IMR-90 (cell line): ENCODE measurements around the gene CNPY1. TPM values are rescaled to one million over a fixed set of nuclear protein-coding genes. Genes with fewer than 3 reads are reported as not detected.

Source experiments
- ATAC-seq: fragments of 200-7000 bp; cut with Tn5 transposase; 2 replicates; pipeline ENCODE4 v1.9.1; 2020; ENCODE audit warnings: low read depth, mild to moderate bottlenecking, moderate library complexity
- BruUV-seq: library from RNA; stranded (reverse); fragments of 400-500 nt; replicated peaks from 2 replicates; lab custom pipeline; 2021; lab: Mats Ljungman, UMichigan
- CTCF ChIA-PET: fragments of 300-600 bp; formaldehyde crosslinking; extraction: SDS; loops from one replicate; lab custom pipeline; 2021; ENCODE audit warnings: antibody characterized with exemption; lab: Yijun Ruan, JAX
- POLR2A ChIA-PET: fragments of 300-600 bp; sonication (Branson Sonifier 250); formaldehyde crosslinking; loops from one replicate; lab custom pipeline; 2022; ENCODE audit warnings: antibody characterized with exemption; ENCODE audit not compliant: unreplicated experiment; lab: Charles Lee
- DNase-seq: peaks from one replicate; pipeline ENCODE4 v3.0.0; 2013
- H2AFZ ChIP-seq: replicated peaks from 2 replicates; pipeline ENCODE3; 2013; ENCODE audit warnings: low read length, mild to moderate bottlenecking; ENCODE audit not compliant: poor library complexity
- H2AK5ac ChIP-seq: 2 replicates; pipeline ENCODE4 v1.6.1; 2013; ENCODE audit warnings: low read depth, low read length, inconsistent platforms
- H2AK9ac ChIP-seq: replicated peaks from 2 replicates; pipeline ENCODE3; 2013; ENCODE audit warnings: mild to moderate bottlenecking, low read depth, low read length, moderate library complexity; ENCODE audit not compliant: poor library complexity
- H2BK120ac ChIP-seq: 2 replicates; pipeline ENCODE4 v1.6.1; 2013; ENCODE audit warnings: low read depth, low read length, inconsistent platforms
- H2BK15ac ChIP-seq: 3 replicates; pipeline ENCODE4 v1.6.1; 2013; ENCODE audit warnings: low read depth, low read length, inconsistent platforms
- H2BK20ac ChIP-seq: 2 replicates; pipeline ENCODE4 v1.6.1; 2013; ENCODE audit warnings: low read depth, mild to moderate bottlenecking, inconsistent platforms, low read length, moderate library complexity
- H2BK5ac ChIP-seq: 2 replicates; pipeline ENCODE4 v1.6.1; 2013; ENCODE audit warnings: mild to moderate bottlenecking, low read depth, low read length, inconsistent platforms; ENCODE audit not compliant: poor library complexity, severe bottlenecking
- H3K14ac ChIP-seq: replicated peaks from 2 replicates; pipeline ENCODE4 v1.6.1; 2013; ENCODE audit warnings: low read depth, low read length, inconsistent platforms
- H3K18ac ChIP-seq: 2 replicates; pipeline ENCODE4 v1.6.1; 2013; ENCODE audit warnings: low read depth, low read length, control low read depth
- H3K23ac ChIP-seq: 2 replicates; pipeline ENCODE4 v1.6.1; 2013; ENCODE audit warnings: low read depth, low read length, inconsistent platforms
- H3K27ac ChIP-seq: 2 replicates; pipeline ENCODE4 v1.5.1; 2013; ENCODE audit warnings: mild to moderate bottlenecking, control low read depth, low read length; ENCODE audit not compliant: insufficient read depth
- H3K27me3 ChIP-seq: 2 replicates; pipeline ENCODE4 v1.6.1; 2013; ENCODE audit warnings: low read length; ENCODE audit not compliant: control insufficient read depth, insufficient read depth
- H3K36me3 ChIP-seq: 2 replicates; pipeline ENCODE4 v1.6.1; 2013; ENCODE audit warnings: low read length, mixed read lengths; ENCODE audit not compliant: control insufficient read depth, insufficient read depth
- H3K4ac ChIP-seq: 2 replicates; pipeline ENCODE4 v1.6.1; 2013; ENCODE audit warnings: low read depth, low read length, inconsistent platforms
- H3K4me1 ChIP-seq: 2 replicates; pipeline ENCODE4 v1.6.1; 2013; ENCODE audit warnings: low read length, mixed read lengths; ENCODE audit not compliant: control insufficient read depth, insufficient read depth
- H3K4me2 ChIP-seq: 2 replicates; pipeline ENCODE4 v1.6.1; 2013; ENCODE audit warnings: low read depth, mild to moderate bottlenecking, control low read depth, low read length, moderate library complexity
- H3K4me3 ChIP-seq: 2 replicates; pipeline ENCODE4 v1.5.1; 2013; ENCODE audit warnings: low read depth, mild to moderate bottlenecking, control low read depth, low read length, moderate library complexity; ENCODE audit not compliant: insufficient read depth
- H3K56ac ChIP-seq: 2 replicates; pipeline ENCODE4 v1.6.1; 2013; ENCODE audit warnings: low read length, inconsistent platforms; ENCODE audit not compliant: insufficient read depth; ENCODE audit errors: extremely low read depth
- H3K79me1 ChIP-seq, 2 experiments: 2 replicates each; pipeline ENCODE4 v1.6.1; 2013; ENCODE audit warnings: low read length in 2 of 2, inconsistent platforms in 1 of 2, low read depth in 1 of 2
- H3K9ac ChIP-seq: 2 replicates; pipeline ENCODE4 v1.6.1; 2013; ENCODE audit warnings: low read depth, low read length, control low read depth
- H3K9me1 ChIP-seq: 2 replicates; pipeline ENCODE4 v1.6.1; 2013; ENCODE audit warnings: low read length, inconsistent platforms; ENCODE audit not compliant: insufficient read depth
- H3K9me3 ChIP-seq: 2 replicates; pipeline ENCODE4 v1.6.1; 2013; ENCODE audit warnings: low read length; ENCODE audit not compliant: control insufficient read depth, insufficient read depth
- H4K20me1 ChIP-seq: 2 replicates; pipeline ENCODE4 v1.6.1; 2013; ENCODE audit warnings: low read length, inconsistent platforms; ENCODE audit not compliant: insufficient read depth
- H4K5ac ChIP-seq: 2 replicates; pipeline ENCODE4 v1.6.1; 2013; ENCODE audit warnings: mild to moderate bottlenecking, low read depth, low read length, control low read depth
- H4K8ac ChIP-seq, 2 experiments: 2 replicates each; pipeline ENCODE4 v1.6.1; 2013; ENCODE audit warnings: low read depth in 2 of 2, low read length in 2 of 2, control low read depth in 1 of 2, inconsistent platforms in 1 of 2
- H4K91ac ChIP-seq: 2 replicates; pipeline ENCODE4 v1.6.1; 2013; ENCODE audit warnings: low read depth, low read length, inconsistent platforms; ENCODE audit not compliant: insufficient read depth
- BHLHE40 ChIP-seq: fragments of 150-350 bp; IDR thresholded peaks from 2 replicates; pipeline ENCODE4 v1.6.1; 2016; ENCODE audit warnings: mild to moderate bottlenecking, low read depth, low read length
- CEBPB ChIP-seq: IDR thresholded peaks from 2 replicates; pipeline ENCODE4 v1.6.1; 2012; ENCODE audit warnings: low read depth, low read length, improper control_type of control experiment
- CHD1 ChIP-seq: IDR thresholded peaks from 2 replicates; pipeline ENCODE4 v1.6.1; 2012; ENCODE audit warnings: low read depth, low read length, improper control_type of control experiment
- FOS ChIP-seq: fragments of 150-350 bp; IDR thresholded peaks from 2 replicates; pipeline ENCODE4 v1.6.1; 2016; ENCODE audit warnings: low read depth, low read length
- MAFK ChIP-seq: IDR thresholded peaks from 2 replicates; pipeline ENCODE4 v1.6.1; 2012; ENCODE audit warnings: low read depth, low read length, improper control_type of control experiment
- MAZ ChIP-seq: IDR thresholded peaks from 2 replicates; pipeline ENCODE4 v1.6.1; 2012; ENCODE audit warnings: low read depth, mild to moderate bottlenecking, low read length, improper control_type of control experiment, moderate library complexity, borderline replicate concordance
- MXI1 ChIP-seq: IDR thresholded peaks from 2 replicates; pipeline ENCODE4 v1.6.1; 2012; ENCODE audit warnings: low read depth, mild to moderate bottlenecking, low read length, moderate library complexity, borderline replicate concordance
- NFE2L2 ChIP-seq: fragments of 150-350 bp; IDR thresholded peaks from 2 replicates; pipeline ENCODE4 v1.6.1; 2016; ENCODE audit warnings: low read depth, mild to moderate bottlenecking, low read length
- RAD21 ChIP-seq: IDR thresholded peaks from 2 replicates; pipeline ENCODE4 v1.6.1; 2012; ENCODE audit warnings: low read length, improper control_type of control experiment
- RCOR1 ChIP-seq: IDR thresholded peaks from 2 replicates; pipeline ENCODE4 v1.6.1; 2012; ENCODE audit warnings: mild to moderate bottlenecking, low read length, improper control_type of control experiment; ENCODE audit not compliant: insufficient replicate concordance
- RFX5 ChIP-seq: IDR thresholded peaks from 2 replicates; pipeline ENCODE4 v1.8.0; 2012; ENCODE audit warnings: low read depth, mild to moderate bottlenecking, low read length, moderate library complexity
- SMC3 ChIP-seq: fragments of 150-350 bp; IDR thresholded peaks from 2 replicates; pipeline ENCODE4 v1.6.1; 2016; ENCODE audit warnings: low read depth, mild to moderate bottlenecking, antibody characterized with exemption, low read length, moderate library complexity
- WGBS, 2 experiments: methylation state at CpG; one replicate each; pipeline versions ENCODE4 v1.1.5 to v1.1.7; 2013; ENCODE audit warnings: missing lambda C conversion rate in 2 of 2; ENCODE audit not compliant: insufficient read length in 1 of 2; ENCODE audit errors: extremely low coverage in 2 of 2; 5-methylcytosine and 5-hydroxymethylcytosine counted together
- dilution Hi-C: fragments of 300-500 bp; cut with HindIII; formaldehyde crosslinking; loops from one replicate; pipeline ENCODE4 v1.14.3; 2018; ENCODE audit warnings: low sequenced_read_pairs; ENCODE audit not compliant: unreplicated experiment
- in situ Hi-C: fragments of 300-500 bp; cut with MboI; formaldehyde crosslinking; loops from 3 replicates; pipeline ENCODE4 v1.14.3; 2019; ENCODE audit warnings: low sequenced_read_pairs, inconsistent platforms, mixed read lengths
- intact Hi-C: fragments of 100-400 bp; cut with micrococcal nuclease; formaldehyde crosslinking; loops from 2 replicates; pipeline ENCODE4 v1.10.0; 2022
- polyA plus RNA-seq, 3 experiments: library from polyadenylated mRNA; depleted of rRNA; stranded (reverse); fragments of >200 nt; gene quantifications; 2 replicates each; pipeline ENCODE4 v1.2.3, GENCODE V29; 2012; ENCODE audit warnings: low replicate concordance in 1 of 3
- total RNA-seq: library from RNA; depleted of rRNA; stranded (reverse); fragments of >200 nt; gene quantifications from 2 replicates; pipeline ENCODE4 v1.2.3, GENCODE V29; 2012
- TF ChIP-seq, protein P1 (sequence below): conservative IDR thresholded peaks from 2 replicates; pipeline ENCODE4 v1.5.1; 2012; ENCODE audit warnings: mild to moderate bottlenecking, low read depth, low read length, improper control_type of control experiment
- TF ChIP-seq, protein P2 (sequence below): fragments of 150-350 bp; IDR thresholded peaks from 2 replicates; pipeline ENCODE4 v1.6.1; 2017; ENCODE audit warnings: mild to moderate bottlenecking, antibody characterized with exemption, low read length, low read depth

Gene CNPY1
- total and polyA plus RNA-seq, 2 of the 4 experiments (the other 2 are of a cell fraction): not detected

DNA sequence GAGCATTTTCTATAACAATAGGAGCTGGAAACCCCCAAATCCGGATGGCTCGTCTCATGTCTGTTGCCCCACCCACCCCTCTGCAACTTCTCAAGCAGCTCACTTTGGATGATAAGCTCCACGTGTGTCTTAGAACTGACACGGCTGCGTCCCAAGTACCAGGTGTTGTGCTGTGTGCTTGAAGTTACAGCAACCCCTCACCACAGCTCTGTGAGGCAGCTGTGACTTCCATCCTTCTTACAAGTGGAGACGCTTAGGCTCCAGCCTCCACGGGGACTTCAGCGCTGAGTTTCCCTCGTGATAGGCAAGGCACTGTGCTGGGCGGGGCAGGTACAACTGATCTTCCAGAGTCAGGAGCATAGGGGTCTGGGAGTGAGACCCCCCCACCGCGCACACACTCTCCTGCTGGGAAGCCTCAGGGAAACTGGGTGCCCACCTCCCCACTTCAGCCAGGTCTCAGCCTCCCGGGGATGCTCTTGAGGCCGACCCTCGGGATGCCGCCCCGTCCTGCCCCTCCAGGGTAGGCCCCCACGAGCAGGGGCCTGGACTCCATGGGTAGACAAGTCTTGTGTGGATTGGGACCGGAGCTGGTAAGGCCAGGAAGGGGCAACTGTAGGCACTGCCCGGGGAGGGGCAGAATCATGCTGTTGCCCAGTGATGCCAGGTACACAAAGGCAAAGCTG, 57.1 kb downstream of the CNPY1 start:
- Histone ChIP-seq H2BK20ac (no peak overlapping the region), H4K5ac (no peak overlapping the region), H3K18ac (no peak overlapping the region), H3K56ac (no peak overlapping the region), H3K23ac (no peak overlapping the region), H3K9me1 (no peaks in the 10 kb centered on the region), H2BK15ac (no peak overlapping the region), H2BK120ac (no peak overlapping the region), H3K27me3 (peaks cover 3% of the 10 kb centered on the region; the same call in 1 of the 2 replicates), H2BK5ac (no peak overlapping the region), H3K4me3 (no peak overlapping the region), H3K4ac (no peak overlapping the region), H3K36me3 (no peaks in the 10 kb centered on the region), H3K79me1 (no peaks in the 10 kb centered on the region), H4K20me1 (no peaks in the 10 kb centered on the region), H4K8ac (no peak overlapping the region), H4K91ac (no peak overlapping the region), H3K9me3 (no peaks in the 10 kb centered on the region), H3K4me1 (no peaks in the 10 kb centered on the region), H3K9ac (no peak overlapping the region), H2AFZ (no peak overlapping the region), H3K27ac (no peak overlapping the region), H3K4me2 (no peak overlapping the region), H3K14ac (no peak overlapping the region), H2AK5ac (no peak overlapping the region), H2AK9ac (no peak overlapping the region)
- no TSS peak for BruUV-seq
- ChIA-PET POLR2A (no interaction called here), CTCF (no interaction called here)
- intact Hi-C loops (no loop called here), dilution Hi-C loops (no loop called here), in situ Hi-C loops (no loop called here)
- TF ChIP-seq, protein P1, sequence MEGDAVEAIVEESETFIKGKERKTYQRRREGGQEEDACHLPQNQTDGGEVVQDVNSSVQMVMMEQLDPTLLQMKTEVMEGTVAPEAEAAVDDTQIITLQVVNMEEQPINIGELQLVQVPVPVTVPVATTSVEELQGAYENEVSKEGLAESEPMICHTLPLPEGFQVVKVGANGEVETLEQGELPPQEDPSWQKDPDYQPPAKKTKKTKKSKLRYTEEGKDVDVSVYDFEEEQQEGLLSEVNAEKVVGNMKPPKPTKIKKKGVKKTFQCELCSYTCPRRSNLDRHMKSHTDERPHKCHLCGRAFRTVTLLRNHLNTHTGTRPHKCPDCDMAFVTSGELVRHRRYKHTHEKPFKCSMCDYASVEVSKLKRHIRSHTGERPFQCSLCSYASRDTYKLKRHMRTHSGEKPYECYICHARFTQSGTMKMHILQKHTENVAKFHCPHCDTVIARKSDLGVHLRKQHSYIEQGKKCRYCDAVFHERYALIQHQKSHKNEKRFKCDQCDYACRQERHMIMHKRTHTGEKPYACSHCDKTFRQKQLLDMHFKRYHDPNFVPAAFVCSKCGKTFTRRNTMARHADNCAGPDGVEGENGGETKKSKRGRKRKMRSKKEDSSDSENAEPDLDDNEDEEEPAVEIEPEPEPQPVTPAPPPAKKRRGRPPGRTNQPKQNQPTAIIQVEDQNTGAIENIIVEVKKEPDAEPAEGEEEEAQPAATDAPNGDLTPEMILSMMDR: no peak
- TF ChIP-seq FOS (no peak), RAD21 (no peak), MAZ (no peak), MAFK (no peak), CHD1 (no peak), SMC3 (no peak), NFE2L2 (no peak), CEBPB (no peak), MXI1 (no peak), BHLHE40 (no peak), RFX5 (no peak), RCOR1 (no peak)
- TF ChIP-seq, protein P2, sequence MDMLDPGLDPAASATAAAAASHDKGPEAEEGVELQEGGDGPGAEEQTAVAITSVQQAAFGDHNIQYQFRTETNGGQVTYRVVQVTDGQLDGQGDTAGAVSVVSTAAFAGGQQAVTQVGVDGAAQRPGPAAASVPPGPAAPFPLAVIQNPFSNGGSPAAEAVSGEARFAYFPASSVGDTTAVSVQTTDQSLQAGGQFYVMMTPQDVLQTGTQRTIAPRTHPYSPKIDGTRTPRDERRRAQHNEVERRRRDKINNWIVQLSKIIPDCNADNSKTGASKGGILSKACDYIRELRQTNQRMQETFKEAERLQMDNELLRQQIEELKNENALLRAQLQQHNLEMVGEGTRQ: no peak
- ATAC-seq: no peak
- DNase-seq: no peak
- WGBS, 2 experiments: 60% methylated on average over 3 of the region's 20 CpGs; no CpG with 5 or more reads in 1 of the 2 experiments
